Breast epithelium (tissue), 3 donors: Measurements from ENCODE around the gene IL5RA.

Source experiments
- CTCF ChIP-seq, 3 donors: fragments of 450-650 bp; IDR thresholded peaks; one replicate each; pipeline ENCODE4 v1.5.1; 2016 to 2017; ENCODE audit warnings: antibody characterized with exemption in 3 of 3, mild to moderate bottlenecking in 3 of 3, moderate library complexity in 3 of 3
- POLR2A ChIP-seq: fragments of 450-650 bp; IDR thresholded peaks from one replicate; pipeline ENCODE4 v1.6.1; 2016; ENCODE audit warnings: antibody characterized with exemption, mild to moderate bottlenecking, moderate library complexity
- POLR2AphosphoS5 ChIP-seq, 3 donors: sonication (generic); formaldehyde crosslinking; IDR thresholded peaks; one replicate each; pipeline ENCODE4 v1.6.1; 2017; ENCODE audit warnings: antibody characterized with exemption in 3 of 3

GRCh38 chr3:3027976-3028567, 82.1 kb downstream of the IL5RA start:
- no peak for TF ChIP-seq POLR2A
- TF ChIP-seq CTCF (IDR thresholded peaks at IDR 0.05), result no peak
- no peak for TF ChIP-seq POLR2AphosphoS5 (IDR thresholded peaks at IDR 0.05)
